ENCODE data around the gene DAAM1.

GRCh38 chr14:59338761-59339160 lies 150.3 kb downstream of the DAAM1 start:
- TF ChIP-seq CTCF (conservative IDR thresholded peaks at IDR 0.05; ENCODE audit: low read length) (no peak), EZH2phosphoT487 (IDR thresholded peaks at IDR 0.05; ENCODE audit: borderline replicate concordance, low read depth, low read length) (no peak)

Measured in OCI-LY7 (cell line).